H9 (cell line): ENCODE measurements around the gene RAC2. TPM values are rescaled to one million over a fixed set of nuclear protein-coding genes. Genes with fewer than 3 reads are reported as not detected.

Experiments used
- DNase-seq: peaks from one replicate; pipeline ENCODE4 v3.0.0-alpha.2; 2017
- H2AFZ ChIP-seq: one replicate; pipeline ENCODE4 v1.6.1; 2013; ENCODE audit warnings: mild to moderate bottlenecking, low read length, control low read depth, moderate library complexity
- H2AK5ac ChIP-seq: 2 replicates; pipeline ENCODE4 v1.6.1; 2013; ENCODE audit warnings: low read length, control low read depth, mixed read lengths; ENCODE audit not compliant: insufficient read length
- H2BK120ac ChIP-seq: one replicate; pipeline ENCODE4 v1.6.1; 2013; ENCODE audit warnings: low read depth, mild to moderate bottlenecking, low read length, control low read depth, inconsistent platforms; ENCODE audit not compliant: poor library complexity, severe bottlenecking
- H2BK12ac ChIP-seq: 2 replicates; pipeline ENCODE4 v1.6.1; 2013; ENCODE audit warnings: low read length, control low read depth, mixed read lengths, low read depth; ENCODE audit not compliant: insufficient read length
- H2BK15ac ChIP-seq: 2 replicates; pipeline ENCODE4 v1.6.1; 2013; ENCODE audit warnings: low read depth, low read length, control low read depth
- H2BK20ac ChIP-seq: one replicate; pipeline ENCODE4 v1.6.1; 2013; ENCODE audit warnings: low read depth, mild to moderate bottlenecking, low read length, control low read depth, inconsistent platforms; ENCODE audit not compliant: poor library complexity, severe bottlenecking
- H2BK5ac ChIP-seq: 2 replicates; pipeline ENCODE4 v1.6.1; 2013; ENCODE audit warnings: low read length, control low read depth, mixed read lengths; ENCODE audit not compliant: insufficient read length
- H3K14ac ChIP-seq: 2 replicates; pipeline ENCODE4 v1.6.1; 2013; ENCODE audit warnings: low read length, control low read depth; ENCODE audit not compliant: insufficient read depth
- H3K18ac ChIP-seq: 2 replicates; pipeline ENCODE4 v1.6.1; 2013; ENCODE audit warnings: low read depth, mild to moderate bottlenecking, mixed read lengths, low read length, control low read depth; ENCODE audit not compliant: insufficient read length
- H3K23ac ChIP-seq: 2 replicates; pipeline ENCODE4 v1.6.1; 2013; ENCODE audit warnings: low read length, control low read depth, mixed read lengths, low read depth; ENCODE audit not compliant: insufficient read length
- H3K23me2 ChIP-seq: 2 replicates; pipeline ENCODE4 v1.6.1; 2013; ENCODE audit warnings: low read depth, mild to moderate bottlenecking, mixed read lengths, low read length, control low read depth; ENCODE audit not compliant: insufficient read length, poor library complexity, severe bottlenecking
- H3K27ac ChIP-seq: 2 replicates; pipeline ENCODE4 v1.5.1; 2013; ENCODE audit warnings: low read length, control low read depth, mixed read lengths, low read depth; ENCODE audit not compliant: insufficient read length
- H3K27me3 ChIP-seq: 2 replicates; pipeline ENCODE4 v1.6.1; 2013; ENCODE audit warnings: low read length, control low read depth, inconsistent platforms; ENCODE audit not compliant: insufficient read depth
- H3K4ac ChIP-seq: 2 replicates; pipeline ENCODE4 v1.6.1; 2013; ENCODE audit warnings: low read depth, mild to moderate bottlenecking, control low read depth, inconsistent platforms, low read length, moderate library complexity
- H3K4me1 ChIP-seq: 2 replicates; pipeline ENCODE4 v1.6.1; 2013; ENCODE audit warnings: low read length, control low read depth, inconsistent platforms; ENCODE audit not compliant: insufficient read depth
- H3K4me2 ChIP-seq: 2 replicates; pipeline ENCODE4 v1.6.1; 2013; ENCODE audit warnings: low read length, control low read depth, mixed read lengths; ENCODE audit not compliant: insufficient read length, insufficient read depth
- H3K56ac ChIP-seq: 2 replicates; pipeline ENCODE4 v1.6.1; 2013; ENCODE audit warnings: low read depth, mild to moderate bottlenecking, mixed read lengths, low read length, control low read depth; ENCODE audit not compliant: insufficient read length
- H3K79me1 ChIP-seq: 2 replicates; pipeline ENCODE4 v1.6.1; 2013; ENCODE audit warnings: low read depth, mild to moderate bottlenecking, moderate library complexity, low read length, control low read depth, inconsistent platforms; ENCODE audit not compliant: insufficient read depth, poor library complexity, severe bottlenecking
- H3K79me2 ChIP-seq: 2 replicates; pipeline ENCODE4 v1.6.1; 2013; ENCODE audit warnings: low read length, control low read depth, inconsistent platforms; ENCODE audit not compliant: insufficient read depth
- H3K9ac ChIP-seq: 2 replicates; pipeline ENCODE4 v1.6.1; 2013; ENCODE audit warnings: low read length, control low read depth, mixed read lengths; ENCODE audit not compliant: insufficient read length; ENCODE audit errors: extremely low read depth
- H3K9me3 ChIP-seq: one replicate; pipeline ENCODE4 v1.6.1; 2013; ENCODE audit warnings: low read depth, low read length, inconsistent platforms; ENCODE audit not compliant: control insufficient read depth
- H3T11ph ChIP-seq: one replicate; pipeline ENCODE4 v1.6.1; 2013; ENCODE audit warnings: mild to moderate bottlenecking, low read length, control low read depth, inconsistent platforms
- H4K20me1 ChIP-seq: one replicate; pipeline ENCODE4 v1.6.1; 2013; ENCODE audit not compliant: control insufficient read depth, insufficient read length, insufficient read depth
- H4K5ac ChIP-seq: 2 replicates; pipeline ENCODE4 v1.6.1; 2013; ENCODE audit warnings: low read depth, mild to moderate bottlenecking, mixed read lengths, low read length, control low read depth; ENCODE audit not compliant: insufficient read length
- H4K8ac ChIP-seq: replicated peaks from 2 replicates; pipeline ENCODE4 v1.6.1; 2013; ENCODE audit warnings: low read length, control low read depth, mixed read lengths, low read depth; ENCODE audit not compliant: insufficient read length
- H4K91ac ChIP-seq: 2 replicates; pipeline ENCODE4 v1.6.1; 2013; ENCODE audit warnings: low read depth, mild to moderate bottlenecking, moderate library complexity, mixed read lengths, low read length, control low read depth; ENCODE audit not compliant: insufficient read length
- H3K27ac Mint-ChIP-seq, 3 experiments: 2 replicates in 2 of 3; 3 replicates in 1 of 3; pipeline ENCODE4 v1.8.0; 2020 to 2021; ENCODE audit warnings: mixed read lengths in 3 of 3, mild to moderate bottlenecking in 1 of 3, moderate library complexity in 1 of 3
- H3K27me3 Mint-ChIP-seq: 2 replicates; pipeline ENCODE4 v1.8.0; 2021; ENCODE audit warnings: low read depth, mild to moderate bottlenecking, moderate library complexity, mixed read lengths
- H3K36me3 Mint-ChIP-seq, 3 experiments: 2 replicates in 2 of 3; 3 replicates in 1 of 3; pipeline ENCODE4 v1.8.0; 2020 to 2021; ENCODE audit warnings: low read depth in 3 of 3, mixed read lengths in 3 of 3; ENCODE audit not compliant: insufficient read depth in 1 of 3
- H3K4me1 Mint-ChIP-seq, 2 experiments: 2 replicates each; pipeline ENCODE4 v1.8.0; 2020; ENCODE audit warnings: mixed read lengths in 2 of 2
- H3K4me3 Mint-ChIP-seq, 2 experiments: 2 replicates in 1 of 2; 3 replicates in 1 of 2; pipeline ENCODE4 v1.8.0; 2020 to 2021; ENCODE audit warnings: mild to moderate bottlenecking in 2 of 2, mixed read lengths in 2 of 2, moderate library complexity in 1 of 2
- H3K9me3 Mint-ChIP-seq, 2 experiments: 2 replicates in 1 of 2; 3 replicates in 1 of 2; pipeline ENCODE4 v1.8.0; 2020; ENCODE audit warnings: mild to moderate bottlenecking in 2 of 2, mixed read lengths in 2 of 2, moderate library complexity in 1 of 2
- CTCF ChIP-seq: fragments of 200-600 bp; sonication (generic); conservative IDR thresholded peaks from 3 replicates; pipeline ENCODE4 v1.8.0; 2021; ENCODE audit warnings: antibody characterized with exemption, mild to moderate bottlenecking
- WGBS: extraction: QIAGEN DNeasy Blood & Tissue Kit; methylation state at CpG from one replicate; pipeline ENCODE4 v1.1.7; 2013; ENCODE audit warnings: missing lambda C conversion rate, low lambda C conversion rate, mixed read lengths; ENCODE audit not compliant: insufficient read length; ENCODE audit errors: extremely low coverage; 5-methylcytosine and 5-hydroxymethylcytosine counted together
- total RNA-seq: library from RNA; stranded (reverse); gene quantifications from 2 replicates; pipeline ENCODE4 v1.2.1, GENCODE V29; 2021

Gene RAC2
- total RNA-seq, 1 experiment from 2014 or later: 2.8 TPM

DNA sequence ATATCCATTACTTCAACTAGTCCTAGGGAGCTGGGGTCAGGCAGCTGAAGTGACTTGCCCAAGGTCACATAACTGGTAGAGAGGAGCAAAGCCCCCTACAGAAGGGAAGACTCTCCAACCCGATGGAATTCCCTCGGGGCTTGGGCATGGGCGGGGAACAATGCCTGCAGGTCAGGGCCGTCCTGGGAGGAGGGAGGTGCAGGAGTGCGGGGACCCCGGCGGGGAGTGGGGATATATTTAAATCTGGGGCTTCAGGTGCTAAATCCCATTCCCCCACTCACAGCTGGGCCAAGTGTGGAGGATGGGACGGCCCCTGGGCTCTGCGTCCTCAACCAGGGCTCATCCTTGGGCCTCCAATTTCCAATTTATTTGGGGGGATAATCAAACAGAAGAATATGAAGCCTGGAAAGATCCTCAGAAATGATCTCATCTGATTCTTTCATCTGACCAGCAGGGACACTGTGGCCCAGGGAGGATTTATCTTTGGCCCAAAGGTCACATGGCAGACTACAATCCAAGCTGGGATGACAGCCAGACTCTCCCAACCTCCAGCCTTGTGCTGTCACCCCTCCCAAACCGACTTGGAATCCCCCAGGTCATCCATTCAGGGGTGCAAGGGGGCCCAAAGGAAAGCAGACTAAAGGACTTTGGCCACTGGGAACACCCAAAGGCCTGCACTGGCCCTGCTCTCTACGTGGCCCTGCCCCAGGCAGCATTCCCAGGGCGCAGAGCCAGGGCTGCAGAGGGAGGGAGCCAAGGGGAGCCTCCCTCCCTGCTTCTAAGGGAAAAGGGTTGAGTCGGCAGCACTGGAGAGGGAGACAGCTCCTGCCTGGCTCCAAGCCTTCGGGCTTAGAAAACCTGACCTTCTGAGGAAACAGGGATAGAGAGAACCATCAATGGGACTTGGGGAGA, 47.3 kb downstream of the RAC2 start:
- no peak overlapping the region for H2BK20ac ChIP-seq
- H3K4ac ChIP-seq: no peak overlapping the region
- no peak overlapping the region for H4K8ac ChIP-seq
- no peaks in the 10 kb centered on the region for H3K27me3 ChIP-seq
- no peak overlapping the region for H3T11ph ChIP-seq
- H3K9me3 ChIP-seq: peaks cover 5% of the 10 kb centered on the region
- H3K4me2 ChIP-seq: no peak overlapping the region
- WGBS: no CpG with 5 or more reads among the region's 14 CpGs
- H3K79me2 ChIP-seq: no peaks in the 10 kb centered on the region
- H3K23ac ChIP-seq: no peak overlapping the region
- no peak overlapping the region for H2AK5ac ChIP-seq
- peaks cover 7% of the 10 kb centered on the region for H3K27me3 Mint-ChIP-seq
- no peak for DNase-seq
- H3K27ac Mint-ChIP-seq: no peak overlapping the region
- H4K91ac ChIP-seq: no peak overlapping the region
- no peak overlapping the region for H3K27ac ChIP-seq
- H2BK15ac ChIP-seq: no peak overlapping the region
- H4K5ac ChIP-seq: no peak overlapping the region
- no peak overlapping the region for H3K56ac ChIP-seq
- no peak overlapping the region for H2BK5ac ChIP-seq
- TF ChIP-seq CTCF: 0 out of 3 replicates have a peak, but pooled peaks have one; percentile 10
- no peak overlapping the region for H2AFZ ChIP-seq
- H3K14ac ChIP-seq: no peak overlapping the region; the same call in 1 of the 2 replicates
- H3K9ac ChIP-seq: no peak overlapping the region
- peaks cover 5% of the 10 kb centered on the region for H3K23me2 ChIP-seq
- no peak overlapping the region; a peak in 1 of 5 replicates for H3K4me3 Mint-ChIP-seq
- peaks cover 16 to 19% of the 10 kb centered on the region in 2 experiments for H3K9me3 Mint-ChIP-seq
- no peaks in the 10 kb centered on the region for H3K79me1 ChIP-seq
- no peak overlapping the region for H2BK120ac ChIP-seq
- H3K4me1 Mint-ChIP-seq: peaks cover 20 to 40% of the 10 kb centered on the region in 2 experiments
- no peak overlapping the region for H3K18ac ChIP-seq
- H3K36me3 Mint-ChIP-seq: peaks cover 11 to 17% (median 11%) of the 10 kb centered on the region in 3 experiments
- no peaks in the 10 kb centered on the region; the same call in 1 of the 2 replicates for H3K4me1 ChIP-seq
- no peaks in the 10 kb centered on the region for H4K20me1 ChIP-seq
- no peak overlapping the region for H2BK12ac ChIP-seq
